NCI-H526 treated with DMSO at 0.1 percent for 48 hours (cell line): ENCODE results near the gene SETDB1.
"Not testable (repeated sequence)": the region's sequence is repeated elsewhere in the genome, so short reads cannot be mapped to it uniquely, and the experiment has no call there.

Source experiments
- DNase-seq: peaks from one replicate; lab custom pipeline; 2025; lab: John Stamatoyannopoulos, UW

SETDB1 gene

GRCh38 chr1:150926097-150926741 is at the start of gene SETDB1:
Gene SETDB1 (plus strand): TSS chr1:150926363. CDS start chr1:150927715, 1,352 bp downstream.
- DNase-seq = peak; percentile 100

DNA sequence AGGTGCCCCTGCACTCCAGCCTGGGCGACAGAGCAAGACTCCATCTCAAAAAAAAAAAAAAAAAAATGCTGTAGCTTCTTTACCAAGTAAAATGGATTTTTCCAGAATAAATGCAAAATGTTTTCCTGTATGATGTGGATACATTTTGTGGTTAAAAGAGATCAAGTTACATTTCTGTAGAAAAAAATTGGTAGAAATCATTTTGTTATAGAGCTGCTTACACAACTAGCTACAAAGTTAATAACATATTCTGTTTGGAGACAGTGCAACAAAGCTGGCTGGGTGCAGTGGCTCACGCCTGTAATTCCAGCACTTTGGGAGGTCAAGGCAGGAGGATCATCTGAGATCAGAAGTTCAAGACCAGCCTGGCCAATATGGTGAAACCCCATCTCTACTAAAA is 47.2 kb upstream of the SETDB1 start:
- not testable (repeated sequence) for DNase-seq

GRCh38 chr1:150881331-150882070 is 44.7 kb upstream of the SETDB1 start:
- no peak for DNase-seq

DNA sequence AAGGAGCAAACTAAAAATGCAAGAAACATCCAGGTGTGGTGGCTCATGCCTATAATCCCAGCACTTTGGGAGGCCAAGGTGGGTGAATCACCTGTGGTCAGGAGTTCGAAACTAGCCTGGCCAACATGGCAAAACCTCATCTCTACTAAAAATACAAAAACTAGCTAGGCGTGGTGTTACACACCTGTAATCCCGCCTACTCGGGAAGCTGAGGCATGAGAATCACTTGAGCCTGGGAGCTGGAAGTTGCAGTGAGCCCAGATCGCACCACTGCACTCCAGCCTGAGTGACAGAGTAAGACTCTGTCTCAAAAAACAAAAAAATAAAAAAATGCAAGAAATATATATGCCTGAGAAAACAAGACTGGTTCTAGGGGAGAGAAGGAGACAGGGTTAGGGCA is 43.0 kb upstream of the SETDB1 start:
- not testable (repeated sequence) for DNase-seq

- DNase-seq = no peak
Measured at GRCh38 chr1:150887018-150887417, 39.1 kb upstream of the SETDB1 start, which contains the start of gene CTXND2. Gene CTXND2 (plus strand): TSS chr1:150887136. CDS start chr1:150912315, 25,179 bp downstream.

GRCh38 chr1:150888727-150889126 is 37.4 kb upstream of the SETDB1 start:
- no peak for DNase-seq

DNA sequence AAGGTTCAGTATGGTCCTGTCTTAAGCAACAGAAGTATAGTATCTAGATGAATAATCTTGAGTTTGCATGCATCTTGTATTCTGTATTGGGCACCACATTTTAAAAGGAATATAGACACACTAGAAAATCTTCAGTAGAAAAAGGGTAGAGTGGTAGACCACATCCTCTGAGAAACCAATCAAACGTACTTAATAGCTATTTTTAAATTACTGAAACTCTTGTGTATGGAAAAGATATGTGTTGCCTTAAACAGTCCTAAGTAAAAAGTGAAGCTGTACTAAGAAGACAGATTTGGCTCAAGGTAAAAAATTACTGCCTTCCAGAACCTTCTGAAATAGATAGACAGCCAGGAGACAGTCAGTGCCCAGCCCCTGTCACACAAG is 36.1 kb upstream of the SETDB1 start:
- DNase-seq = no peak

DNA sequence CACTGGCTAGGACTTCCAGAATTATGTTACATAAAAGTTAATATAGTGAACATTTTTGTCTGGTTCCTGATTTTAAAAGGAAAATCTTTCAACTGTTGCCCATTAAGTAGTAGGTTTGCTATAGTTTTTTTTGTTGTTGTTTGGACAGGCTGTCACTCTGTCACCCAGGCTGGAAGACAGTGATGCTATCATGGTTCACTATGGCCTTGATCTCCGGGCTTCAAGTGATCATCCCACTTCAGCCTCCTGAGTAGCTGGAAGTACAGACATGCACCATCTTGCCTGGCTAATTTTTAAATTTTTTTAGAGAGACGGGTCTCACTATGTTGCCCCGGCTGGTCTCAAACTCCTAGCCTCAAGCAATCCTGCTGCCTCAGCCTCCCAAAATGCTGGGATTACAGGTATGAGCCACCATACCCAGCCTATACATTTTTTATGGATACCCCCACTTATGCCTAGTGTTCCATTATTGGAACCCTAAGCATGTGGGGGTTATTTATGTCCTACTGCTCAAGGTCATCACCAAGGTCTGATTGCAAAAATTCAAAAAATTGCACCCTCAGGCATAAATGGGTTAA is 32.7 kb upstream of the SETDB1 start:
- DNase-seq = no peak

DNA sequence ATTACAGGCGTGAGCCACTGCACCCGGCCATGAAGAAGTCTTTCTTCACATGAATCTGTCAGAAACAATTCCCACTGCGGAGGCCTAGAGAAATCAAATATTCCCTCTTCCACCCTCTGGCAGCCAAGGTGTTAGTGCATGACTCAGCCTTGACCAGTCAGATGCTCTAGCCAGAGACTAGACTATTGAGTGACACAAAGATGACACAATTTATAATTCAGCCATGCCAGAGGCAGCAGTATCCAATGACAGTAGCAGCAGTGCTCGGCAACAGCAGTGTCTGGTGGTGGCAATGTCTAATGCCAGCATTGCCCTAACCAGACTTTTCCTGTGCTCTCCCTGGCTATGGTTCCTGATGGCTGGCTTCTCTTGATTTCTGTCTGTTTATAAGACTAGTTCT is 30.5 kb upstream of the SETDB1 start:
- no peak for DNase-seq

- DNase-seq = not testable (repeated sequence)
Measured at GRCh38 chr1:150899795-150900194, 26.4 kb upstream of the SETDB1 start.

DNA sequence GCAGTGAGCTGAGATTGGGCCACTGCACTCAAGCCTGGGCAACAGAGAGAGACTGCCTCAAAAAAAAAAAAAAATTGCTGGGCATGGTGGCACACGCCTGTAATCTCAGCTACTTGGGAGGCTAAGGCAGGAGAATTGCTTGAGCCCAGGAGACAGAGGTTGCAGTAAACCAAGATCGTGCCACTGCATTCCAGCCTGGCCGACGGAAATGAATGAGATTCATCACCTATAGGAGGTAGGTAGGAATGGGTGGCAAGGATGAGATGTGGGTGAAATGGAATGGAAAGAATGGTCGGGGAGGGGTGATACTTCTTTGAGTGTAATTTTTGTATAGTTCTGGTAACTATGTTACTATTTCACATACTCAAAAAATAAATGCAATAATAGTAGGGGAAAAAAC is 23.8 kb upstream of the SETDB1 start:
- no peak for DNase-seq

GRCh38 chr1:150902751-150903150 is 23.4 kb upstream of the SETDB1 start:
- no peak for DNase-seq

DNA sequence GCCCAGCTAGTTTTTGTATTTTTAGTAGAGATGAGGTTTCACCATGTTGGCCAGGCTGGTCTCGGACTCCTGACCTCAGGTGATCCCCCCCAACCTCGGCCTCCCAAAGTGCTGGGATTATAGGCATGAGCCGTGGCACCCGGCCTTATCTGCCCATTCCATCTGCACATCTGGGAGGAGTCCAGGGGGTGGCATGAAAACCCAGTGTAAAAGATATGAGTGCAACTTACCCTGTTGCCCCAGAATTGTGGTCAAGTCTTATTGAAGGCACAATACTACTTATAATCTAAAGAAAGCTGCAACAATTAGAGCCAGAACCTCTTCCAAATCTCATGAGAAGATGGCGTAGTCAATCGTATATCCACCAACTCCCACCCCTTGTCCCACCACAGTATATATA is 20.9 kb upstream of the SETDB1 start:
- no peak for DNase-seq

- DNase-seq = no peak
Measured at GRCh38 chr1:150906329-150906728, 19.8 kb upstream of the SETDB1 start.

DNA sequence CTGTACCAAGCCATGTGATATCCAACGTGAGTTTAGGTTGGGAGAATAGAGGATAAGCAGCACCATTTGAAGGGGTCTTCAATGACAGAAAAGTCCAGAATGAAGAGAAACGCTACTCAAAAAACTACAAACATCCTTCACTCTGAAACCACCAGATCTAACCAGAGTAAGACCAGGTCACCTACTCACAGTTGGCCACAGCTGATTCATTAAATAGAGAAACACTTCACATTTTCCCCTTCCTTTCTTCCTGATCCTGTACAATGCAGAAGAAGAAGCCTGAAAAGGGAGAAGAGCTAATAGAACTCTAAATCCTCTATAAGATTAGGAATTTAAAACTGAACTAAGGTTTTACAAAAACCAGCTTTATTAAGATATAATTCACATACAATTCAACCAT is 19.4 kb upstream of the SETDB1 start:
- DNase-seq = no peak

DNA sequence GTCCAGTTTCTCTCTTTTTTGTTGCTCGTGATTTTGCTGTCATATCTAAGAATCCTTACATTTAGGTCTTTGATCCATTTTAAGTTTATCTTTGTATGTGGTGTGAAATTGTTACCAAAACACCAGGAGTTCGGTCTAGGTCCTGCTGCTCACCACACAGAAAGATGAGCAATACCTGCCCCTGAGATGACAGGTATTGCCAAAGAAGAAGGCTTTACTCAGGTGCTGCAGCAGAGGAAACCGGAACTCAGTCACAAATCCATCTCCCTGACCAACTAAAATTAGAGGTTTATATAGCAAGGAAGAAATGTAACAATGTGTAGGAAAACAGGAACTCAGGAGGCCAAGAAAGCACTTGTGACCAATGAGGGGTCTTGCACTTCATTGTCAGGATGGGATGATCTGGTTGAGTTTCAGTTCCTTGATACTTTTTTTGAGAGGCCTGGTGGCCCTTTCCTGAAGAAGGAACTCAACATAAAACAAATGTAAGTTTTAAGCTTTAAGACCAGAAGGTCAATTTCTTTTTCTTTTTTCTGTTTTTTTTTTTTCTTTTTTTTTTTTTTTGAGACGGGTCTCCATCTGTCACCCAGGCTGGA is 16.5 kb upstream of the SETDB1 start:
- no peak for DNase-seq

DNA sequence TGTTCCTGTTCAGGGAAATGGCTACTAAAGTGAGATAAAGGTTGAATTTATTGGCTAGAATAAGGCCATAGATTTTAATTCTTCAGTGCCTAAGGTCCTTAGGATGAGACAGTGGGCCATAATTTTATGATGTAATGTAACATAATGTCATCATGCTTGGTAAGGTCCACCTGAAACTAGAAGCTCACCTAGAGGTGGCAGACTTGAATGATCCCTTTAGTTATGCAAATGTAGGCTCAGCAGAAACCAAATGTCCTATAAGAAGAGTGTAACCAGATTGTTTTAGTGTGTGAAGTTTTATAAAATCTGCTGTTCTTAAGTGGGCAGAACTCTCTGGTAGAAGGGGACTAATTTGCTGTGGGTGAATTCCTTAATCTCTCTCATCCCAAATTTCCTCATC is 13.5 kb upstream of the SETDB1 start:
- DNase-seq = no peak

DNA sequence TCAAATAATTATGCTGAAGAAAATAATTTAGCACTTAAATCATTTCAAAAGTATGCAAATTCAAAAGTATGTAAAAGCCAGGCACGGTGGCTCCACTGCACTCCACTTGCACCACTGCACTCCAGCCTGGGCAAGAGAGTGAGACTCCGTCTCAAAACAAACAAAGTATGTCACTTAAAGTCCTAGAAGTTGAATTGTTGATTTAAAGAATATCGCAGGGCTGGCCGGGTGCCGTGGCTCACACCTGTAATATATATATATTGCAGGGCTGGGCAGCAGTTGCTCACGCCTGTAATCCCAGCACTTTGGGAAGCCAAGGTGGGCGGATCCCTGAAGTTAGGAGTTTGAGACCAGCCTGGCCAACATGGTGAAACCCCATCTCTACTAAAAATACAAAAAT is 8.8 kb upstream of the SETDB1 start:
- no peak for DNase-seq

DNA sequence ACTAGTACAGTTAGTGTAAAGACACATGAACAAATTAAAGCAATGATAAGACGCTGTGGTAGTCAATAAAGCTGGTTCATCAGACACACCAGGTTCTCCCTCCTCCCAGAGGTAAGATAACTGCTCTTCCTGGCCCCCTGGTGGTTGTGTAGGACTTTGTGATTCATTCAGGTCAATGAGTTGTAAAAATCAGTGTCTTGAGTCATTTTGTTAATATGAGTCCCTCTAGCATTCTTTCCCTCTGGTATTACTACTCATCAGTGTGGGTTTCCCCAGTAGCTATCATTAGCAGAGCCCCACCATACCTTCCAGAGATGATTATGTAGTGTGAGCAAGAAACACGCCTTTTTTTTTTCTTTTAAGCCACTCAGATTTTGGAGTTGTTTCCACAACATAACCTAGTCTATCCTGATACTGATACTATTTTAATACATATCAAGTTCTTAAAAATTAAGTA is 3.6 kb upstream of the SETDB1 start:
- DNase-seq = peak; percentile 89

DNA sequence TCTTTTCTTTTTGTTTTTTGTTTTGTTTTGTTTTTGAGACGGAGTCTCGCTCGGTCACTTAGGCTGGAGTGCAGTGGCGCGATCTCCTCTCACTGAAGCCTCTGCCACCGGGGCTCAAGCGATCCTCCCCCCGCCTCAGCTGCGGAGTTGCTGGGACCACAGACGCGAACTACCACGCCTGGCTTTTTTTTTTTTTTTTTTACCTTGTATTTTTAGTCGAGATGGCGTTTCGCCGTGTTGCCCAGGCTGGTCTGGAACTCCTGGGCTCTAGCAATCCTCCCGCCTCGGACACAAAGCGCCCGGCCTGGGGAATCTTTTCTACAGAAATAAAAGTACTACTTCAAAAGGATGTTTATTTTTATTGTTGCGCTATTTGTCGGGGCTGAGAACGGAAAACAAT is 1.1 kb upstream of the SETDB1 start:
- peak; percentile 68 for DNase-seq

- DNase-seq = no peak
Measured at GRCh38 chr1:150927624-150928023, 1.5 kb downstream of the SETDB1 start.

DNA sequence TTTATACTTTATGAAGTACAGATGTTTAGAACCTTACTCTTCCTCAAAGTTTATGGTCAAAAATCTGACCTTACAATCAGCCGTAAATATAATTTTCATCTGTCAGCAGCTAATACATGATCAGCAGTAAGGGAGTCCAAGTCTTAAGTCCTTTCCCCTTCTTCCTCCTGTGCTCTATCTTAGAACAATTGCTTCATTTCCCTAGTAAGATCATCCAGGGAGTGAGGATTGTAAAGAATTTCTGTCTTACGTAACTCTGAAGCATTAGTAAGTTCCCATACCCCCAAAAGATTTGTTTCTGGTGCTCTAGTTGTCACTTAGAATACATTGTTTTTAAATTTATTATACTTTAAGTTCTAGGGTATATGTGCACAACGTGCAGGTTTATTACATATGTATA is 2.1 kb downstream of the SETDB1 start:
- no peak for DNase-seq

DNA sequence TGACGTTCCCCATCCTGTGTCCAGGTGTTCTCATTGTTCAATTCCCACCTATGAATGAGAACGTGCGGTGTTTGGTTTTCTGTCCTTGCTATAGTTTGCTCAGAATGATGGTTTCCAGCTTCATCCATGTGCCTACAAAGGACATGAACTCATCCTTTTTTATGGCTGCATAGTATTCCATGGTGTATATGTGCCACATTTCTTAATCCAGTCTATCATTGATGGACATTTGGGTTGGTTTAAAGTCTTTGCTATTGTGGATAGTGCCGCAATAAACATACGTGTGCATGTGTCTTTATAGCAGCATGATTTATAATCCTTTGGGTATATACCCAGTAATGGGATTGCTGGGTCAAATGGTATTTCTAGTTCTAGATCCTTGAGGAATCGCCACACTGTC is 2.6 kb downstream of the SETDB1 start:
- not testable (repeated sequence) for DNase-seq
